ENCODE data around the gene MKX. TPM values are rescaled to one million over a fixed set of nuclear protein-coding genes. Genes with fewer than 3 reads are reported as not detected.

The MKX gene
- total RNA-seq, 1 donor from 2014 or later = 0.22 TPM

GRCh38 chr10:27744802-27745731 is 552 bp downstream of the MKX start:
- H3K4me3 ChIP-seq = peak overlapping the region; percentile 81
- intact Hi-C loops (cut with micrococcal nuclease) = no loop called here
- no peak for TF ChIP-seq CTCF (IDR thresholded peaks at IDR 0.05; ENCODE audit: borderline replicate concordance)
- peaks cover 59% of the 10 kb centered on the region for H3K4me1 ChIP-seq
- peak; percentile 16 for DNase-seq
- no peaks in the 10 kb centered on the region for H3K9me3 ChIP-seq (replicated peaks)
- no peaks in the 10 kb centered on the region for H3K36me3 ChIP-seq
- peaks cover 100% of the 10 kb centered on the region for H3K27me3 ChIP-seq (ENCODE audit: low read depth)
- no peak overlapping the region for H3K27ac ChIP-seq (replicated peaks)

DNA sequence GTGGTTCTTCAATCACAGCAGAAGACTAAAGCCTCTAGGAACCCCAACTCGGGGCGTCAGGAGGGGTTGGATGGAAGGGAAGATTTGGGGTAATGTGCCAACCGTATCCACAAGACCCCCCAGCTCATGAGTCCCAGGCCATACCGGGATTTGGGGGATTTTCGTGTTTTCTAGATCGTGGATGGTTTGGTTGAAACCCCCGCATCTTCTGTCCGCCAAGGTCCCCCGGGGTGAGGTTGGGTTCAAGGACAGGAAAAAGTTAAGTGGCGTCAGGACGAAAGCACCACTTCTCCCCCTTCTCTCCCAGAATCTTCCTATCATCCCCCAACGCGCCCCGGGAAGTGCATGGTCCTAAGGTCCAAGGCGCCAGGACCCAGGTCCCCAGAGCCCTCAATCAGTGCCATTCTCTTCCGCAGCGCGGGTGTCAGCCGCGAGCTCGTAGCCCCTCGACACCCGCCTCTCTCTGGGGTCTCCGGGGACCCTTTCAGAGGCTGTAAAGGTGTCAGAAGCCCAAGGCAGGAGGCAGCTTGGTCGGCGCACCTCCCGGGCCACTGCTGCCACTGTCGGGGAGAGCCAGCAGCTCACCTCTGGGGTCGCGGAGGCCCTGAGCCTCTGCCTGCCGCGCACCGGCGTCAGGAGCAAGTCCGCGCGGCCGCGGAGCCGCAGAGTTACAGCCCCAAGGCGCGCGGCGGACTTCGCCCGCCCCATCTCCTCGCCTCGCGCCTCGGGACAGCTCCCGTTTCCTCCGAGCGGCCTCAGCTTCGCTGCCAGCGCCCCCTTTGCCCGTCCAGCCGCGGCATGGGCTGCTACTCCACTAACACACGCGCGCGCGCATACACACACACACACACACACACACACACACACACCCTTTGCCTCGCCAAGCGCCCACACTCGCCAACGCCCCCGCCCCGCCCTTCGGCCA is 1.5 kb downstream of the MKX start:
- Histone ChIP-seq H3K4me3 (peak overlapping the region; percentile 81), H3K9me3 (replicated peaks) (no peaks in the 10 kb centered on the region), H3K36me3 (no peaks in the 10 kb centered on the region), H3K27me3 (ENCODE audit: low read depth) (peaks cover 98% of the 10 kb centered on the region), H3K27ac (replicated peaks) (no peak overlapping the region), H3K4me1 (peaks cover 59% of the 10 kb centered on the region)
- TF ChIP-seq CTCF (IDR thresholded peaks at IDR 0.05; ENCODE audit: borderline replicate concordance) = no peak
- peak; percentile 15 for DNase-seq
- intact Hi-C loops (cut with micrococcal nuclease) = no loop called here

DNA sequence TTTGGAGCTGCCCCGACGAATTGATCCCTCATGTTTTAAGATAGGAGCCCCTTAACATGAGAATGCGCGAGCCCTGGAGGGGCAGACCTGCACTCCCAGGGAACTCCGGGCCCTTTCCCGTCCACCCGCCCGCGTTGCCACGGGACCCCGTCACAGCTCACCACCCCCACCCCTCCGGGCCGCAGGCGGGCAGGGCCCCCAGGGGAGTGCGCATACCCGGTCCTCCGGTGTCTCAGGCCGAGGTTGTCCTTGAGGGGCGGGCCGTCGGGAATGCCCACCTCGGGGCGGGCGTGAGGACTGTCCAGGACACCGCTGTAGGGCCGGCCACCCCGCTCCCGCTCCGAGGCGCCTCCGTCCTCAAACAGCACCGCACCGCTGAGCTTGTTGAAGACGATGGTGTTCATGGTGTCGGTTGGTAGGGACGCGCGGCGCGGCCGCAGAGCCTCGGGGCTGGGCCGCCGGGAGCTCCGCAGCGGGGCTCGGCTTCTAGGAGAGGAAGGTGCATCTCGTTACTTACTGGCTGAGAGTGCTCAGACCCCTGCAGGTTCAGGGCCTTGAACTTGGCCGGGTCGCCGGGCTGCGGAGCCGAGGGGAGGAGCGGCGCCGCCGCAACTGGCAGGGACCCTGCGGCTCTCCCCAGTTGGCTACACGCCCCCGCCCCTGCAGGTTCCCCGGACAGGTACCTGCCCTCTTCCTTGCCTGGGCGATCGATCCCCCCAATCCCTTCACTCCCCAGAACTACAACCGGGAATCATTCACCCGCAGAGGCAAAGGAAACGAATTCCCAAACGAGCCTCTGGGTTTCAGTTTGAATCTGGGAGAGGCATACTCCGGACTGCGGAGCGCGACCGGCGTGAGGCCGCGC is 2.4 kb downstream of the MKX start:
- H3K36me3 ChIP-seq = no peaks in the 10 kb centered on the region
- H3K4me3 ChIP-seq = peak overlapping the region; percentile 81
- intact Hi-C loops (cut with micrococcal nuclease) = no loop called here
- peak overlapping the region; percentile 58 for H3K27ac ChIP-seq (replicated peaks)
- H3K9me3 ChIP-seq (replicated peaks) = no peaks in the 10 kb centered on the region
- H3K27me3 ChIP-seq (ENCODE audit: low read depth) = peaks cover 98% of the 10 kb centered on the region
- H3K4me1 ChIP-seq = peaks cover 59% of the 10 kb centered on the region
- no peak for TF ChIP-seq CTCF (IDR thresholded peaks at IDR 0.05; ENCODE audit: borderline replicate concordance)
- DNase-seq = peak; percentile 16

DNA sequence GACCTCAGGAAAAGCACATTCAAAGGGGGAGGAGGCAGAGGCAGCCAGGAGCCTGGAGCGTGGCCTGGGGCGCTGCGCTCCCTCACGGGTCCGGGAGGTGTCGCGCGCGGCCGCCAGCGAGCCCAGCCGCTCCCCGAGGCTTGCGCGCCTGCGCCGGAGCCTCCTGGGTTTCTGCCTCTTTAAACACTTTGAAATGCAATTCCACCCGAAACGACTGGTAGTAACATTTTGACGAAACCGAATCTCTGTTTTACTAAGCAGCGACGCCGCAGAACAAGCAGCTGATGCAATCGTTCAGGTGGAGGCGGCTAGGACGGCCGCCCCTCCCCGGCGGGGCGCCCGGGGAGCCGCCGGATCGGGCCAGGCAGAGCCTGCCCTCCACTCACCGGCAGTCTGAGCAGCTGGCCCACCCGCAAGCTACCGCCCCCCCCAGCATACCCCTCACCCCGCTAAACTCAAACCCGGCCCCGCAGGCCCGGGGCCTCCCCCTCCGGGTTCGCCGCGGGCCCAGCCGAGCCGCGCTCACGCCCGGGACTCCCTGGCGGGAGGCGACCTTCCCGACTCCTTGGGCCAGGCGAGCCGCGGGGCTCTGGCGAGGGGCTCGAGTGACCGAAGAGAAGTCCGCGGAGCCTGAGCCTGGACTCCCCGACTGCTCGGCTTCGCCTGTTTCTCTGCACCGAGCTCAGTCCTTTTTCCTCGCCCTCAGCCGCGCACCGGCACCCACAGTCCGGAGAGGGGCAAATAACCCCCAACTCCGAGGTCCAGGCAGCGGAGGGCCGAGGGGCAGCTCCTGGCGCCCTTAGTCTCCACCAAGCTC is 3.2 kb downstream of the MKX start:
- Histone ChIP-seq H3K4me1 (peaks cover 59% of the 10 kb centered on the region), H3K27me3 (ENCODE audit: low read depth) (peaks cover 91% of the 10 kb centered on the region), H3K9me3 (replicated peaks) (no peaks in the 10 kb centered on the region), H3K36me3 (no peaks in the 10 kb centered on the region), H3K27ac (replicated peaks) (peak overlapping the region; percentile 58), H3K4me3 (peak overlapping the region; percentile 81)
- DNase-seq = peak; percentile 76
- TF ChIP-seq CTCF (IDR thresholded peaks at IDR 0.05; ENCODE audit: borderline replicate concordance) = peak; percentile 84
- intact Hi-C loops (cut with micrococcal nuclease) = no loop called here

Measured in left ventricle myocardium inferior (tissue), 1 donor.